H1 (cell line): Measurements from ENCODE around the gene LRRC46. TPM values are rescaled to one million over a fixed set of nuclear protein-coding genes. Genes with fewer than 3 reads are reported as not detected.

Experiments
- CTCF ChIA-PET: fragments of 300-600 bp; sonication (Branson Sonifier 250); formaldehyde crosslinking; loops from one replicate; lab custom pipeline; 2021; ENCODE audit not compliant: partially characterized antibody; lab: Charles Lee
- POLR2A ChIA-PET: fragments of 300-600 bp; sonication (Branson Sonifier 250); formaldehyde crosslinking; loops from one replicate; lab custom pipeline; 2021; ENCODE audit warnings: inconsistent platforms; ENCODE audit not compliant: partially characterized antibody; lab: Charles Lee
- DNase-seq, 2 experiments: peaks; one replicate each; pipeline versions ENCODE4 v3.0.0 to v3.0.0-alpha.2; 2010 to 2022; ENCODE audit warnings: low spot score in 2 of 2, low read depth in 1 of 2, mixed read lengths in 1 of 2
- FAIRE-seq: peaks from 2 replicates; lab custom pipeline; 2011; peaks lifted over from hg19 to GRCh38; lab: Jason Lieb, UNC
- H2AFZ ChIP-seq: 2 replicates; pipeline ENCODE4 v1.8.1; 2012; ENCODE audit warnings: low read length, inconsistent platforms
- H2AK5ac ChIP-seq: 2 replicates; pipeline ENCODE4 v1.6.1; 2013; ENCODE audit warnings: low read depth, low read length
- H2BK120ac ChIP-seq: replicated peaks from 2 replicates; pipeline ENCODE3; 2013; ENCODE audit warnings: low read depth, low read length, inconsistent platforms
- H2BK12ac ChIP-seq: 2 replicates; pipeline ENCODE4 v1.6.1; 2013; ENCODE audit warnings: low read depth, low read length
- H2BK15ac ChIP-seq: 2 replicates; pipeline ENCODE4 v1.6.1; 2013; ENCODE audit warnings: low read length
- H2BK20ac ChIP-seq: 2 replicates; pipeline ENCODE4 v1.6.1; 2013; ENCODE audit warnings: low read length
- H2BK5ac ChIP-seq: 2 replicates; pipeline ENCODE4 v1.6.1; 2013; ENCODE audit warnings: low read depth, low read length
- H3K14ac ChIP-seq: 2 replicates; pipeline ENCODE4 v1.6.1; 2013; ENCODE audit warnings: inconsistent platforms; ENCODE audit not compliant: insufficient read length
- H3K18ac ChIP-seq: 2 replicates; pipeline ENCODE4 v1.6.1; 2013; ENCODE audit warnings: low read length; ENCODE audit errors: extremely low read depth
- H3K23ac ChIP-seq: 2 replicates; pipeline ENCODE4 v1.6.1; 2013; ENCODE audit warnings: inconsistent platforms; ENCODE audit not compliant: insufficient read length
- H3K23me2 ChIP-seq: 2 replicates; pipeline ENCODE4 v1.6.1; 2013; ENCODE audit warnings: low read depth, low read length
- H3K27ac ChIP-seq: 2 replicates; pipeline ENCODE4 v1.6.1; 2011; ENCODE audit warnings: low read depth, low read length, inconsistent platforms
- H3K27me3 ChIP-seq, 4 experiments: replicated peaks in 1 of 4; 1 replicate in 1 of 4; 2 replicates in 3 of 4; pipeline versions ENCODE4 v1.6.1 to v1.8.1; 2011 to 2013; ENCODE audit warnings: low read length in 3 of 4, mild to moderate bottlenecking in 3 of 4, inconsistent platforms in 2 of 4, mixed read lengths in 2 of 4, moderate library complexity in 1 of 4; ENCODE audit not compliant: control insufficient read depth in 3 of 4, insufficient read depth in 3 of 4; ENCODE audit errors: extremely low read depth in 1 of 4
- H3K36me3 ChIP-seq, 4 experiments: 2 replicates each; pipeline versions ENCODE4 v1.6.1 to v1.8.1; 2011 to 2013; ENCODE audit warnings: mild to moderate bottlenecking in 4 of 4, low read length in 3 of 4, moderate library complexity in 2 of 4, control low read depth in 1 of 4, inconsistent platforms in 1 of 4; ENCODE audit not compliant: insufficient read depth in 4 of 4, control insufficient read depth in 2 of 4
- H3K4ac ChIP-seq: replicated peaks from 2 replicates; pipeline ENCODE3; 2013; ENCODE audit warnings: low read length, low read depth, mixed read lengths, inconsistent platforms; ENCODE audit not compliant: insufficient read length
- H3K4me1 ChIP-seq, 4 experiments: replicated peaks in 1 of 4; 1 replicate in 1 of 4; 2 replicates in 3 of 4; pipeline versions ENCODE4 v1.6.1 to v1.8.1; 2011 to 2013; ENCODE audit warnings: low read length in 3 of 4, inconsistent platforms in 2 of 4, mixed read lengths in 1 of 4; ENCODE audit not compliant: insufficient read depth in 4 of 4, control insufficient read depth in 3 of 4
- H3K4me2 ChIP-seq, 2 experiments: 2 replicates each; pipeline versions ENCODE4 v1.6.1 to v1.8.1; 2011 to 2013; ENCODE audit warnings: low read depth in 2 of 2, low read length in 2 of 2, control low read depth in 1 of 2, inconsistent platforms in 1 of 2, mild to moderate bottlenecking in 1 of 2; ENCODE audit not compliant: insufficient read depth in 1 of 2
- H3K4me3 ChIP-seq, 4 experiments: fragments of 200-600, 300-600 bp in 1 of 4; sonication (generic), shearing (Covaris generic), sonication (Bioruptor Twin) in 1 of 4; 2 replicates each; pipeline versions ENCODE4 v1.5.1 to v1.8.1; 2011 to 2016; ENCODE audit warnings: low read length in 4 of 4, low read depth in 3 of 4, control low read depth in 2 of 4, inconsistent platforms in 2 of 4, mild to moderate bottlenecking in 2 of 4, mixed read lengths in 1 of 4, moderate library complexity in 1 of 4; ENCODE audit not compliant: insufficient read depth in 2 of 4; ENCODE audit errors: extremely low read depth in 1 of 4
- H3K56ac ChIP-seq: replicated peaks from 2 replicates; pipeline ENCODE3; 2013; ENCODE audit warnings: low read depth, mild to moderate bottlenecking, mixed read lengths, low read length, inconsistent platforms; ENCODE audit not compliant: insufficient read length
- H3K79me1 ChIP-seq: 2 replicates; pipeline ENCODE4 v1.6.1; 2013; ENCODE audit warnings: low read depth, low read length, control low read depth
- H3K79me2 ChIP-seq, 2 experiments: 2 replicates each; pipeline versions ENCODE4 v1.6.1 to v1.8.1; 2012 to 2013; ENCODE audit warnings: low read length in 2 of 2, mild to moderate bottlenecking in 2 of 2, inconsistent platforms in 1 of 2; ENCODE audit not compliant: insufficient read depth in 2 of 2, control insufficient read depth in 1 of 2
- H3K9ac ChIP-seq, 4 experiments: replicated peaks in 1 of 4; 1 replicate in 1 of 4; 2 replicates in 3 of 4; pipeline versions ENCODE4 v1.6.1 to v1.8.1; 2011 to 2013; ENCODE audit warnings: low read depth in 3 of 4, low read length in 3 of 4, control low read depth in 2 of 4, mild to moderate bottlenecking in 2 of 4, moderate library complexity in 2 of 4, inconsistent platforms in 1 of 4; ENCODE audit errors: extremely low read depth in 1 of 4
- H3K9me3 ChIP-seq, 2 experiments: 2 replicates each; pipeline versions ENCODE4 v1.6.1 to v1.8.1; 2012 to 2013; ENCODE audit warnings: mild to moderate bottlenecking in 2 of 2, moderate library complexity in 2 of 2, control low read depth in 1 of 2, inconsistent platforms in 1 of 2, low read depth in 1 of 2, low read length in 1 of 2, mixed read lengths in 1 of 2; ENCODE audit not compliant: insufficient read depth in 2 of 2
- H4K20me1 ChIP-seq, 2 experiments: replicated peaks in 1 of 2; 2 replicates each; pipeline versions ENCODE3 to v1.8.1; 2011 to 2013; ENCODE audit warnings: inconsistent platforms in 2 of 2, low read length in 2 of 2, mild to moderate bottlenecking in 1 of 2; ENCODE audit not compliant: insufficient read depth in 2 of 2, control insufficient read depth in 1 of 2
- H4K5ac ChIP-seq: 2 replicates; pipeline ENCODE4 v1.6.1; 2013; ENCODE audit warnings: low read length, low read depth, mixed read lengths, inconsistent platforms; ENCODE audit not compliant: insufficient read length
- H4K8ac ChIP-seq: 2 replicates; pipeline ENCODE4 v1.8.0; 2013; ENCODE audit warnings: mild to moderate bottlenecking, moderate library complexity, low read length, inconsistent platforms; ENCODE audit not compliant: insufficient read depth; ENCODE audit errors: extremely low read depth
- H4K91ac ChIP-seq: replicated peaks from 2 replicates; pipeline ENCODE3; 2013; ENCODE audit warnings: low read length, mixed read lengths, inconsistent platforms; ENCODE audit not compliant: insufficient read length
- SUZ12 ChIP-seq: fragments of 200-600 bp; sonication (generic); IDR thresholded peaks from 2 replicates; pipeline ENCODE4 v1.6.1; 2012; ENCODE audit warnings: mild to moderate bottlenecking, inconsistent platforms, low read length, moderate library complexity, mixed read lengths
- TCF12 ChIP-seq: IDR thresholded peaks from 2 replicates; pipeline ENCODE4 v1.6.1; 2011; ENCODE audit warnings: low read depth, mild to moderate bottlenecking, low read length
- WGBS, 2 experiments: shearing (Covaris generic) in 1 of 2; methylation state at CpG; one replicate each; pipeline versions ENCODE4 v1.1.6 to v1.1.7; 2013 to 2015; ENCODE audit warnings: low lambda C conversion rate in 2 of 2, mixed read lengths in 2 of 2, inconsistent platforms in 1 of 2, low coverage in 1 of 2, missing lambda C conversion rate in 1 of 2; ENCODE audit not compliant: insufficient replicate concordance in 2 of 2, insufficient coverage in 1 of 2, insufficient read length in 1 of 2; ENCODE audit errors: extremely low coverage in 1 of 2, missing lambda C conversion rate in 1 of 2; 5-methylcytosine and 5-hydroxymethylcytosine counted together
- polyA plus RNA-seq, 7 experiments: library from polyadenylated mRNA; depleted of rRNA in 3 of 7; stranded (reverse) in 5 of 7; unstranded in 2 of 7; fragments of >200 nt in 5 of 7; fragments of 200-250 nt in 2 of 7; gene quantifications; 1 replicate in 5 of 7; 2 replicates in 1 of 7; 4 replicates in 1 of 7; pipeline versions ENCODE4 v1.2.1 to v1.2.3, GENCODE V29; 2011 to 2013; ENCODE audit warnings: missing spikeins in 2 of 7, mixed read lengths in 2 of 7
- total RNA-seq: library from RNA; stranded (reverse); fragmentation: NEBNext Ultra II Directional; extraction: Animal tissue kit (Norgen Biotek cat#: 25700); gene quantifications from 2 replicates; pipeline ENCODE4 v1.2.1, GENCODE V29; 2021

The LRRC46 gene
- total and polyA plus RNA-seq, 2 of the 8 experiments (the other 6 are each of a cell fraction or from before 2014, with no cell fraction given) = 0.18 TPM; not detected in 1

- Histone ChIP-seq H4K8ac (no peak overlapping the region), H3K18ac (no peak overlapping the region), H3K4me3 (no peak overlapping the region), H2AK5ac (no peak overlapping the region), H3K36me3 (no peaks in the 10 kb centered on the region), H3K9me3 (no peaks in the 10 kb centered on the region), H3K14ac (no peak overlapping the region), H3K4me2 (no peak overlapping the region), H3K79me2 (no peaks in the 10 kb centered on the region), H2BK120ac (no peak overlapping the region), H2AFZ (no peak overlapping the region), H3K4me1 (peaks cover 0 to 20% (median 12%) of the 10 kb centered on the region in 4 experiments; a peak in 5 of 7 replicates), H3K23ac (no peak overlapping the region), H2BK12ac (no peak overlapping the region), H3K27ac (no peak overlapping the region), H3K79me1 (no peaks in the 10 kb centered on the region), H3K56ac (no peak overlapping the region), H3K27me3 (no peaks in the 10 kb centered on the region; a peak in 1 of 7 replicates), H4K91ac (no peak overlapping the region), H3K4ac (no peak overlapping the region), H3K9ac (no peak overlapping the region), H3K23me2 (no peaks in the 10 kb centered on the region), H4K5ac (no peak overlapping the region), H2BK20ac (no peak overlapping the region), H2BK5ac (no peak overlapping the region), H4K20me1 (no peaks in the 10 kb centered on the region), H2BK15ac (no peak overlapping the region)
- WGBS, 2 experiments = 86% methylated on average over 8 of the region's 8 CpGs; no CpG with 5 or more reads in 1 of the 2 experiments
- FAIRE-seq = no peak
- DNase-seq = no peak
- ChIA-PET CTCF (interaction anchor here (0.6 to 18.8 kb wide), 5 partner anchors 10 to 200 kb away, joined by 3 to 1206 read pairs (median 4); partner anchors contain the start of genes SCRN2 and SP6), POLR2A (interaction anchor here (1.2 to 1.4 kb wide), 3 partner anchors 15 to 37 kb away, joined by 3 to 7 read pairs (median 5); partner anchors contain the start of gene SP6)
- TF ChIP-seq TCF12 = no peak
- no peak for TF ChIP-seq SUZ12
These were observed 48.4 kb downstream of the LRRC46 start for GRCh38 chr17:47879776-47880454.
